ENCODE measurements around the gene PBLD.
"Not testable (repeated sequence)": the region's sequence is repeated elsewhere in the genome, so short reads cannot be mapped to it uniquely, and the experiment has no call there.

PBLD gene

DNA sequence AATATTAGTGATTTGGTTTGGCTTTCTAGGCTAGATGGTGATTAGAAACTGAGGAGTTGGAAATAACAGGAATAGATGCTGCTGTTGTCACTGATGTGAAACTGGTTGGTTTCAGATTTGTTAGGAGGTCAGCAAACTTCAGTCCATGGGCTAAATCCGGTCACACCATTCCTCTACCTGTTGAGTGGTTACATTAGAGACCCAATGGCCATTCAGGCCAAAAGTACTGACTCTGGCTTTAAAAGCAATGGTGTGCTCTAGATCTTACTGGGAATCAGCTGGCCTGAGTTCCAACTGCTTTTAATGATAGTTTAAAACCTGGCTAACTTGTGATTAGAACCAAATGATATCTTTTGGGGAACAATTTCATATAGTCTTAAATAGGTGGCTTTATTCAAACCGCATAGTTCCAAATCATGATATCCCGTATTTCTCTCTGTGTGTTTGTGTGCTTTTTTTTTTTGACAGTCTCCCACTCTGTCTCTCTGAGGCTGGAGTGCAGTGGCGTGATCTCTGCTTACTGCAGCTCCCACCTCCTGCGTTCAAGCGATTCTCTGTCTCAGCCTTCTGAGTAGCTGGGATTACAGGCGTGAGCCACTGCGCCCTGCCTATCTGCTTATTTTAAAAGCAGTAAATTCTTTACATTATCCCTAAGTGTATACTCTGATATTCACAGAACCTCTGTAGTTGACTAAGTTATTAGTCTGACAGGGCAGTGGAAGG, 7.8 kb upstream of the PBLD start:
- Mint-ChIP-seq H3K4me3 (no peak overlapping the region), H3K27ac (peak overlapping the region; percentile 43), H3K9me3 (no peaks in the 10 kb centered on the region), H3K27me3 (ENCODE audit: low read depth) (no peaks in the 10 kb centered on the region), H3K4me1 (ENCODE audit: low read depth) (peaks cover 41% of the 10 kb centered on the region), H3K36me3 (ENCODE audit: low read depth) (peaks cover 75% of the 10 kb centered on the region)
- no peak for DNase-seq (ENCODE audit: low spot score)

DNA sequence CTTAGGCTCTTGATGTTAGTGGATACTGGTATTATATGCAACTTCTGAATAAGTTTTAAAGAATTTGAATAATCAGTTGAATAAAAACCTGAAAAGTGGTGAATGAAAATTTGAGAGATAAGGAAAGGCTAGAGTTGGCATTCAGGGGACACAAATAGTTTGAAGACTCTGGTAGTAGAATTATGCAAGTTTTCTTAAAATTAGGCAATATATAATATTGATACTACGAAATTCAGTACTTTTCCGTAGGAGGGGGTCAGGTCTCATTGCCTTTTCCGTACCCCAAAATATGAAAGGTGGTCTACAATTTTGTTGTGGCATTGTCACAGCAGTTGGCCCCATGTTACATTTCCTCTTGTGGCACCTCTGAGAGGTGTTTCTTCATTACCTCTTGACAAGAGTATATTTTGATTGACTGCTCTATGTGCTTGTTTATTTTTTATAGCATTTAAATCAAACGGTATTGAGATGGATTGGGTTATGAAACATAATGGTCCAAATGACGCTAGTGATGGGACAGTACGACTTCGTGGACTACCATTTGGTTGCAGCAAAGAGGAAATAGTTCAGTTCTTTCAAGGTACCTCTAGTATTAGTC, 4.1 kb upstream of the PBLD start:
- DNase-seq (ENCODE audit: low spot score): no peak
- Mint-ChIP-seq H3K4me3 (peak overlapping the region; percentile 99), H3K27ac (no peak overlapping the region), H3K36me3 (ENCODE audit: low read depth) (peaks cover 74% of the 10 kb centered on the region), H3K27me3 (ENCODE audit: low read depth) (no peaks in the 10 kb centered on the region), H3K9me3 (no peaks in the 10 kb centered on the region), H3K4me1 (ENCODE audit: low read depth) (peaks cover 45% of the 10 kb centered on the region)

DNA sequence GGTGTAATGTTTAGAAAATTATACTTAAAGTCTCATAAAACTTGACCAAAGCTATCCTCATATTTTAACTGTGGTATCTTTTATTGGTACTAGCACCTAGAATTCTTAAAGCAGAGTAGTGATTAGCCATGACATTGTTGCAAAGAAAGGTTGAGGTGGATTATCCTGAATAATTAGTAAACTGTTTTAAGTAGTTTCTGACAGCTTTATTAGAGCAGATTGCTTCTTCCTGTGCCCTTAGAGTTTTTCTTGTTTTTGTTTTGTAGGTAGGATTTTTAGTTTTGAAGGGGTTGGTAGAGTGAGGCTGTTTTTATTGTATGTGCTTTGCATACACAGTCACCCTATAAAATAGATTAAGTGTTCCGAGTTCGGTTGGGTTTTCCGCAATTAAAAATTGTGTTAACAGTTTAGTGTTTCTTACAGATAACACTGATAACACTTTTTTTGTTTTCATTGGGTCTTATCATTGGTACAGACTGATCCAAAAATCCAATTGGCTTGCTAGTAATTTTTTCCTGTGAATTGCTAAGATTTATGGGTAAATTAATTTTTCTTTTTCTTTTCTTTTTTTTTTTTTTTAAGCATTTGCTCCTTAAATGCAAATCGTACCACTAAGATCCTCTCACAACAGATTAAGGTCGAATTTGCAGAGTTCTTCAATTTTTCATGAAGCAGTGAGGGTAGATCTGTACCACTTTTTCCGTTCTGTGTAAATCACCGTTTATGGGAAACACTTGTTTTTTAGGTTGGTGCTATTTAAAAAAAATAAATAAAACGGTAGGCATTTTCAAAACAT, 2.1 kb upstream of the PBLD start:
- DNase-seq (ENCODE audit: low spot score): no peak
- Mint-ChIP-seq H3K4me3 (peak overlapping the region; percentile 99), H3K36me3 (ENCODE audit: low read depth) (peaks cover 57% of the 10 kb centered on the region), H3K27me3 (ENCODE audit: low read depth) (no peaks in the 10 kb centered on the region), H3K9me3 (no peaks in the 10 kb centered on the region), H3K4me1 (ENCODE audit: low read depth) (peaks cover 53% of the 10 kb centered on the region), H3K27ac (peak overlapping the region; percentile 77)

DNA sequence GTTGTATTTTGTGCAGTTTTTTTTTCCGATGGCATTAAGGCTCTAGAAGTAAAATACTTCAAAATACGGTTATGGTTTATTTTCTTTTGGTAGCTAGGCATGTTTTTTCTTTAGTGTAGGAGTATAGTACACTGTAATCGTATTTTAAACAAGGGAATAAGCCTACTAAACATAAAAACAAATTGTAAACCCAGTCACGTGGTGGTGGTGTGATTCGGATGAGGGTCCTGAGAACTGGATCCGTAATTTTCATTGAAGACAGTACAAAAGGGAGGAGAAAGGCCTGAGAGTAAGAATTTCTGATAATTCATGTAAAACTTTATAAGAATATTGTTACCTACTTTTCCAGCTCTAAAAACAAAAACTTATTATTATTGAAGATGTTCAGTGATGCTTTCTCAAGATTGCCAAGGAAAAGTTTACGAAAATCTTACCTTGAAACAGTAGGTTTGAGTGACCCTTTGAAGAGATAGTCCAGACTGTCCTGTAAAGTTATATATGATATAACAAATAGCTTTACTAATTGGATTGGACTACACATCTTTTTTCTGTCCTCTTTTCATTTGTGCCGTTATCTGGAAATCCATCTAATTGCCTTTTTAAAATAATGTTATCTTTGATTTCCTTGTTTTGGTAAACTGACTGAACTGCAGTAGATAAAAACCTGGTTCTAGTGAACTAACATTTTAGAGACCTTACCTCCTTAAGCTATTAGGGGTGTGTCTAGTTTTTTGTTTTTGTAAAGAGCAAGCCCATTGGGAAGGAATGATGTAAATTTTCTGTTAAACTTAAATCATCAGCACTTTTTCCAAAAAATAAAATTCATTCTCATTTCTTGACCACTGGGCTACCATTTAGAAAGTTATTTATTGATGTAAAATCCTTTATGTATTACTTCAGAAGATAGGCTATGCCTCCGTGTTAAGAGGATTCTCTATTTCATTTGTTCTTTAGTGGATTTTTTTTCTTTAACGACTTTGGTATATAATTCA, 1.0 kb upstream of the PBLD start:
- DNase-seq (ENCODE audit: low spot score): no peak
- Mint-ChIP-seq H3K4me3 (peak overlapping the region; percentile 99), H3K36me3 (ENCODE audit: low read depth) (peaks cover 47% of the 10 kb centered on the region), H3K27me3 (ENCODE audit: low read depth) (no peaks in the 10 kb centered on the region), H3K27ac (peak overlapping the region; percentile 100), H3K4me1 (ENCODE audit: low read depth) (peaks cover 48% of the 10 kb centered on the region), H3K9me3 (no peaks in the 10 kb centered on the region)

DNA sequence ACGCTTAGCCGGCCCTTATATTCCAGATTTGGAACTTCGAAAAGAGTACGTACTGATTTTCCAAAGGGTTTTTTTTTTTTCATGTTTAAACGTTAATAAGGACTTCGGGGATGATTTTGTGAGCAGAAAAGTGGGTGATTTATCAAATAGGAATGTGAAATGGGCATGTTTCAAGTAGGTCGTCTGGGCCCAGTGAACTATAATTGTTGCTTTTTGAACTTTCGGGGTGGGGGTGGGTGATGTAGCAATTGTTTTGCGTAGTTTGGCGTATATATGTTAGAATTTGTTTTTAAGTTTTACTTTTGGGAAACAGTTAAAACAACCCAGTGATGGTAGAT, 299 bp upstream of the PBLD start:
- DNase-seq (ENCODE audit: low spot score): no peak
- H3K36me3 Mint-ChIP-seq (ENCODE audit: low read depth): peaks cover 45% of the 10 kb centered on the region
- no peaks in the 10 kb centered on the region for H3K27me3 Mint-ChIP-seq (ENCODE audit: low read depth)
- no peaks in the 10 kb centered on the region for H3K9me3 Mint-ChIP-seq
- peak overlapping the region; percentile 99 for H3K4me3 Mint-ChIP-seq
- peak overlapping the region; percentile 100 for H3K27ac Mint-ChIP-seq
- peaks cover 50% of the 10 kb centered on the region for H3K4me1 Mint-ChIP-seq (ENCODE audit: low read depth)

DNA sequence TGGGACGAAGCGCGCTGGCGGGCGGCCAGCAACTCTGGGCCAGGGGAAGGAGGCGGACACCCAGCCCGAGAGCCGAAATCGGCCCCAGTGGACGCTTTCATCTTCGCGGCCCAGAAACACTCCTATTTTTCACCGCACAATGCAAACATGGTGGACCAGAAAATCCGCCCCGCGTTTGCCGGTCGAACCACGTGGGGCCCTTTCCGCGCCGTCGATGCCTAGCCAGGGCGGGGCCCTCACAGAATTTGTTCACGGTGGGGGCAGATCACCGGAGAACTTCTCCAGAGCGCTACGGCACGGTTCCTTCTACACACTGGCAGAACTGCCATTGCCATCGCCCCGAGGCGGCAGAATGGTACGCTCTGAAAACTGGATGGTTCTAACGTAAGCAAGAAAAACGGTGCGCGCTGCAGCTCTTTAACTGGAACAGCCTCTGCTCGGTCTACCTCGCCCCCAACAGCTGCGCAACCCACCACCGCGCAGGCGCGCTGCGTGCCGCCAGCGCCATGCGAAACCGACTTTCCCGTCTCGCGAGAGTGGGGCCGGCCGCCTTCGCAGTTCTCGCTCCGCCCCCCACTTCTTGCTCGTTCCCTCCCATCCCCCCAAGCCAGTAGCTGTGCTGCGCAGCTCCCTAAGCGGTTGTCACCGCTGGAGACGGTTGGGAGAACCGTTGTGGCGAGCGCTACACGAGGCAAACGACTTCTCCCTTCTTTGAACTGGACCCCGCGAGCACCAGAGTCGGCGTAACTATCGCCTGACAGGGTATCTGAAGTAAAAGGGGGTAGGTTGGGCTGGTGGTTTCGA, 1.1 kb downstream of the PBLD start, which contains the start of gene HNRNPH3:
Gene HNRNPH3, plus strand, starts transcription at position 610 of the 804 bp plus-strand sequence. CDS start 5,158 bp downstream, outside the sequence.
- peak; percentile 98 for DNase-seq (ENCODE audit: low spot score)
- H3K27me3 Mint-ChIP-seq (ENCODE audit: low read depth): no peaks in the 10 kb centered on the region
- H3K4me1 Mint-ChIP-seq (ENCODE audit: low read depth): peaks cover 41% of the 10 kb centered on the region
- H3K4me3 Mint-ChIP-seq: peak within 1 kb of the TSS; percentile 99
- H3K27ac Mint-ChIP-seq: peak within 1 kb of the TSS; percentile 100
- H3K36me3 Mint-ChIP-seq (ENCODE audit: low read depth): peaks cover 35% of the 10 kb centered on the region
- H3K9me3 Mint-ChIP-seq: no peaks in the 10 kb centered on the region

DNA sequence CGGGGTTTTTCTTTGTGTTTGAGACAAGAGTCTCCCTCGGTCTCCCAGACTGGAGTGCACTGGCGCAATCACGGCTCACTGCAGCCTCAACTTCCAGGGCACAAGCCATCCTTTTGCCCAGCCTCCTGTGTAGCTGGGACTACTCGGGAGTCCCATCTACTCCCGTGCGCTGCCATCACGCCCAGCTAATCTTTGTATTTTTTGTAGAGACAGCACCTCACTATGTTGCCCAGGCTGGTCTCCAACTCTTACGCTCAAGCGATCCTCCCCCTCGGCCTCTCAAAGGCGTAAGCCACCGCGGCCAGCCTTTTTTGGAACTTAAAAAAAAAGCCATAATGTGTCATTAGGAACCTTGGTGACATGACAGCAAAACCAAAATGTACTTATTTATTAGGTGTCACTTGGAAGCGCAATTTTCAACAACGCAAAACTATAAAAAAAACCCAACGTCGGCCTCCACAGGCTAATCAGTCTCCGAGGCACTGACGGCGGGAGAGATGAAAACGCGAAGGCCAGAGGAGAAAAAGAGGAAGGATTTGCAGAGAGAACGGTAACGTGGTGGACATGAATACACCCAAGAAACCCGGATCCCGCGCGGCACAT, 1.8 kb downstream of the PBLD start:
- Mint-ChIP-seq H3K4me3 (peak overlapping the region; percentile 99), H3K4me1 (ENCODE audit: low read depth) (peaks cover 36% of the 10 kb centered on the region), H3K27me3 (ENCODE audit: low read depth) (no peaks in the 10 kb centered on the region), H3K9me3 (no peaks in the 10 kb centered on the region), H3K36me3 (ENCODE audit: low read depth) (peaks cover 30% of the 10 kb centered on the region), H3K27ac (peak overlapping the region; percentile 100)
- peak; percentile 7 for DNase-seq (ENCODE audit: low spot score)

DNA sequence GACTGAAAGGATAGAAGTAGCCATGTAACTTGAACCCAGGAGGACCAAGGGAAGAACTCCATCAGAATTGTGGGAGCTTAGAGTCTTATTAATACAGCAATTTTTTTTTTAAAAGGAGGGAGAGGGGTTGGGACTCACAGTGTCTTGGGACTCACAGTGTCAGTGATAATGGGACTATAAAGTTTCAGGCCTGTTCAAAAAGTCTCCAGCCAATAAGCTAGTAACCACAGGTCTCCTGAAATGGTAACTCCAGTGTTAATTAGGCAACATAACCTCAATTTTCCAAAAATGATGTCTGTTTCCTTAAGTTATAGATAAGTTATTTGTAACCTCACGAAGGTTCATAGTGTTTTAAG, 3.2 kb downstream of the PBLD start:
- Mint-ChIP-seq H3K27ac (no peak overlapping the region), H3K36me3 (ENCODE audit: low read depth) (peaks cover 21% of the 10 kb centered on the region), H3K4me3 (no peak overlapping the region), H3K9me3 (no peaks in the 10 kb centered on the region), H3K27me3 (ENCODE audit: low read depth) (no peaks in the 10 kb centered on the region), H3K4me1 (ENCODE audit: low read depth) (peaks cover 26% of the 10 kb centered on the region)
- DNase-seq (ENCODE audit: low spot score): no peak

DNA sequence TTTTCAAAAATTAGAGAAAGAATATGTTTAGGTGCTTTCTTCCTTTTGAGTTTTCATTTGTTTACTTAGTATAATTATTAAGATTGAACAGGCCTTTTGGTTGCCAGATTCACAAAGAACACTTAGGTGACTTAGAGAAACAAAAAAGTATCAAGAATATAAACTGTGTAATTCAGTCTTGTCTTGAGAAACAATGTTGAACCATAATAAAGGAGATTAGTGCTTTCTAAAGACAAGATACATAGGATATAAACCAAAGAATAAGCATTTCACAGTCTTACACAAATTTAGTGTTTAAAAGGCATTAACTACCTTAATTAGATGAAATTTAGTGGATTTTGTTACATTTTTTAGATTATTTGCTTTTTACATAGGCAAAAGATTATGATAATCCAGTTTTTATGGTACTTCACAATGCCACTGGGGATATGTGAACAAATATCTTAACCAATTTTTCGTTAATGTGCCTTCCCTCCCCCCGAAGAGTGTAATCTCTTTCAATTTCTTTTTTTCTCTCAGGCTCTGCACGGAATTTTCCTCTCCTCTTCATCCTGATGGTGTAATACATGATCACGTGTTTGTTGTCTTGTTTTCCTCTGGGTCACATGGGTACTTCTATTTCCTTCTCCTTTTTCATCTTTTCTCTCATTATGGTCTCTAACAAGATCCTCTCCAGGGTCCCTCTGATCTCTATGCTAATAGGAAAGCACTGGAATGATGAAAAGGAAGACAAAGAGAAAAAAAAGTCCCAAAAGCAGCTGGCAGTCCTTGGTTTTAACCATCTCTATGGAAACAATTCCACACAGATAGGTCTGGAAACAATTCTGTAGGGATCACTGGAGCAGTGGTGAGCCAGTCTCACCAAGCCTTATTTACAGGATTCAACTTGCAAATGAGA, 4.6 kb downstream of the PBLD start:
- H3K9me3 Mint-ChIP-seq: no peaks in the 10 kb centered on the region
- H3K27ac Mint-ChIP-seq: peak overlapping the region; percentile 60
- H3K27me3 Mint-ChIP-seq (ENCODE audit: low read depth): no peaks in the 10 kb centered on the region
- DNase-seq (ENCODE audit: low spot score): no peak
- H3K36me3 Mint-ChIP-seq (ENCODE audit: low read depth): peaks cover 10% of the 10 kb centered on the region
- peaks cover 18% of the 10 kb centered on the region for H3K4me1 Mint-ChIP-seq (ENCODE audit: low read depth)
- H3K4me3 Mint-ChIP-seq: peak overlapping the region; percentile 49

DNA sequence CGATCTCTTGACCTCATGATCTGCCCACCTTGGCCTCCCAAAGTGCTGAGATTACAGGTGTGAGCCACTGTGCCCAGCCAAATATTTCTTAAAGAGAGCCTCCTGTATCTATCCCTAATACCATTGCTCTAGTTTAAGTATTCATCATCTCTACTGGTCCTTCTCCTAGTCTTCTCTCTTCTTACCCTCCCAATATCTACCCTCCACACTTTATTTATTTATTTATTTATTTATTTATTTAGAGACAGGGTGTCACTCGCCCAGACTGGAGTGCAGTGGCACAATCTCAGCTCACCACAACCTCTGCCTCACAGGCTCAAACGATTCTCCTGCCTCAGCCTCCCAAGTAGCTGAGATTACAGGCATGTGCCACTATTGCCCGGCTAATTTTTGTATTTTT, 8.3 kb downstream of the PBLD start:
- not testable (repeated sequence) for H3K27me3 Mint-ChIP-seq (ENCODE audit: low read depth); H3K9me3 Mint-ChIP-seq; DNase-seq (ENCODE audit: low spot score); H3K36me3 Mint-ChIP-seq (ENCODE audit: low read depth); H3K4me3 Mint-ChIP-seq; H3K27ac Mint-ChIP-seq; H3K4me1 Mint-ChIP-seq (ENCODE audit: low read depth)

DNA sequence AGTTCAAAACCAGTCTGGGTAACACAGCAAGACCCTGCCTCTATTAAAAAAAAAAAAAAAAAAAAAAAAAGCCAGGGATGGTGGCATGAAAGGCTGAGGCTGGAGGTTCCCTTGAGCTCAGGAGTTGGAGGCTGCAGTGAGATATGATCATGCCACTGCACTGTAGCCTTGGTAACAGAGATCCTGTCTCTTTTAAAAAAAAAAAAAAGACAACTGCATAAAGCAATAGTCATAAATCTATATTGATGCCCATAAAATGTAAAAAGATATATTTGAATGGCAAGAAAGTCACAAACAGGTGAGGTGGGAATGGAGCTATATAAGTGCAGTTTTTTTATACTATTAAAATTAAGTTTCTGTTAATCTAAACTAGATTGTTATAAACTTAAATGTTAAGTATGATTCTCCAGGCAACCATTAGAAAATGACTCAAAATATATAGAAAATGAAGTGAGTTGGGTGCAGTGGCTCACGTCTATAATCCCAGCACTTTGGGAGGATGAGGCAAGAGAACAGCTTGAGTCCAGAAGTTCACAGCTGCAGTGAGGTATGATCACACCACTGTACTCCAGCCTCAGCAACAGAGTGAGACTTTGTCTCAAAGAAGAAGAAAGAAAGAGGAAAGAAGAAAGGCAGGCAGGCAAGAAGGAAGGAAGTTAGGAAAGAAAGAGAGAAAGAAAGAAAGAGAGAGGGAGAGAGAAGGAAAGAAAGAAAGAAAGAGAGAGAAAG, 14.2 kb downstream of the PBLD start:
- no peak overlapping the region for H3K27ac Mint-ChIP-seq
- H3K9me3 Mint-ChIP-seq: peaks cover 20% of the 10 kb centered on the region
- peaks cover 11% of the 10 kb centered on the region for H3K4me1 Mint-ChIP-seq (ENCODE audit: low read depth)
- H3K36me3 Mint-ChIP-seq (ENCODE audit: low read depth): peaks cover 15% of the 10 kb centered on the region
- H3K27me3 Mint-ChIP-seq (ENCODE audit: low read depth): no peaks in the 10 kb centered on the region
- no peak for DNase-seq (ENCODE audit: low spot score)
- no peak overlapping the region for H3K4me3 Mint-ChIP-seq

Measured in T-helper 2 cell treated with Interferon-gamma antibody and Interleukin-4, amounts not matched to agents 5 μg/mL and 100 μg/mL, for 36 hours (primary cell).